GM23338 (cell line): ENCODE data around the gene ERRFI1. TPM values are rescaled to one million over a fixed set of nuclear protein-coding genes. Genes with fewer than 3 reads are reported as not detected.

Experiments
- ATAC-seq: fragments of 200-7000 bp; cut with Tn5 transposase; 3 replicates; pipeline ENCODE4 v1.9.1; 2020
- DNase-seq: peaks from one replicate; pipeline ENCODE4 v3.0.0-alpha.2; 2015; ENCODE audit warnings: low spot score
- H2AFZ ChIP-seq: fragments of 200-600 bp; sonication (generic); 2 replicates; pipeline ENCODE4 v1.8.0; 2016; ENCODE audit warnings: antibody characterized with exemption, mild to moderate bottlenecking, moderate library complexity
- H3F3A ChIP-seq: fragments of 200-600 bp; sonication (generic); replicated peaks from 2 replicates; pipeline ENCODE4 v1.8.0; 2017; ENCODE audit warnings: antibody characterized with exemption, mixed run types, low read depth
- H3K27ac ChIP-seq: fragments of 200-600 bp; sonication (generic); 2 replicates; pipeline ENCODE4 v1.6.1; 2016; ENCODE audit warnings: low read depth
- H3K27me3 ChIP-seq: fragments of 200-600 bp; sonication (generic); 2 replicates; pipeline ENCODE4 v1.8.0; 2016; ENCODE audit warnings: mild to moderate bottlenecking, mixed run types, moderate library complexity; ENCODE audit not compliant: insufficient read depth
- H3K36me3 ChIP-seq: fragments of 200-600 bp; sonication (generic); 2 replicates; pipeline ENCODE4 v1.8.0; 2016; ENCODE audit warnings: mild to moderate bottlenecking; ENCODE audit not compliant: insufficient read depth
- H3K4me1 ChIP-seq: fragments of 200-600 bp; sonication (generic); 2 replicates; pipeline ENCODE4 v1.8.0; 2016; ENCODE audit warnings: mild to moderate bottlenecking, moderate library complexity; ENCODE audit not compliant: insufficient read depth
- H3K4me2 ChIP-seq: fragments of 200-600 bp; sonication (generic); 2 replicates; pipeline ENCODE4 v1.7.1; 2017; ENCODE audit warnings: mixed run types
- H3K4me3 ChIP-seq: fragments of 200-600 bp; sonication (generic); 2 replicates; pipeline ENCODE4 v1.6.1; 2016; ENCODE audit warnings: mixed run types
- H3K79me2 ChIP-seq: fragments of 200-600 bp; sonication (generic); replicated peaks from 2 replicates; pipeline ENCODE4 v1.8.0; 2017; ENCODE audit warnings: mild to moderate bottlenecking; ENCODE audit not compliant: insufficient read depth
- H3K9me2 ChIP-seq: fragments of 200-600 bp; sonication (generic); 2 replicates; pipeline ENCODE4 v1.8.0; 2017; ENCODE audit not compliant: insufficient read depth
- H4K20me1 ChIP-seq: fragments of 200-600 bp; sonication (generic); replicated peaks from 2 replicates; pipeline ENCODE4 v1.8.0; 2017; ENCODE audit warnings: mild to moderate bottlenecking; ENCODE audit not compliant: insufficient read depth
- H3K27ac Mint-ChIP-seq: 2 replicates; pipeline ENCODE4 v1.8.0; 2020; ENCODE audit warnings: inconsistent platforms, mild to moderate bottlenecking, moderate library complexity, mixed read lengths
- H3K27me3 Mint-ChIP-seq: 3 replicates; pipeline ENCODE4 v1.8.0; 2022; ENCODE audit warnings: low read depth, mild to moderate bottlenecking, moderate library complexity, mixed read lengths, inconsistent platforms; ENCODE audit not compliant: insufficient read depth, poor library complexity
- H3K36me3 Mint-ChIP-seq: 3 replicates; pipeline ENCODE4 v1.8.0; 2021; ENCODE audit warnings: low read depth, mild to moderate bottlenecking, inconsistent platforms, moderate library complexity, mixed read lengths
- H3K4me1 Mint-ChIP-seq: 3 replicates; pipeline ENCODE4 v1.8.0; 2020; ENCODE audit warnings: mild to moderate bottlenecking, inconsistent platforms, mixed read lengths
- H3K4me3 Mint-ChIP-seq: 3 replicates; pipeline ENCODE4 v1.8.0; 2021; ENCODE audit warnings: moderate library complexity, mild to moderate bottlenecking, inconsistent platforms, mixed read lengths
- H3K9me3 Mint-ChIP-seq: 3 replicates; pipeline ENCODE4 v1.8.0; 2020; ENCODE audit warnings: moderate library complexity, mild to moderate bottlenecking, inconsistent platforms, mixed read lengths
- EZH2 ChIP-seq: fragments of 200-600 bp; sonication (generic); IDR thresholded peaks from one replicate; pipeline ENCODE4 v1.8.0; 2017; ENCODE audit warnings: antibody characterized with exemption, mild to moderate bottlenecking, low read depth; ENCODE audit not compliant: unreplicated experiment
- EZH2phosphoT487 ChIP-seq: fragments of 200-600 bp; sonication (generic); IDR thresholded peaks from one replicate; pipeline ENCODE4 v1.8.1; 2018; ENCODE audit warnings: antibody characterized with exemption; ENCODE audit not compliant: unreplicated experiment
- JUNB ChIP-seq: IDR thresholded peaks from one replicate; pipeline ENCODE4 v1.6.1; 2016; ENCODE audit warnings: antibody characterized with exemption; ENCODE audit not compliant: unreplicated experiment
- NANOG ChIP-seq: IDR thresholded peaks from 2 replicates; pipeline ENCODE4 v1.6.1; 2016; ENCODE audit warnings: antibody characterized with exemption, borderline replicate concordance
- POLR2AphosphoS5 ChIP-seq: IDR thresholded peaks from 2 replicates; pipeline ENCODE4 v1.6.1; 2016; ENCODE audit warnings: antibody characterized with exemption, low read depth
- STAT1 ChIP-seq: IDR thresholded peaks from one replicate; pipeline ENCODE4 v1.6.1; 2016; ENCODE audit warnings: antibody characterized with exemption; ENCODE audit not compliant: unreplicated experiment
- ZNF114 ChIP-seq: fragments of 250-450 bp; sonication (Bioruptor Pico); IDR thresholded peaks from 2 replicates; pipeline ENCODE4 v1.5.0; 2020; ENCODE audit warnings: mild to moderate bottlenecking, moderate library complexity
- ZNF331 ChIP-seq: fragments of 250-450 bp; sonication (Bioruptor Pico); IDR thresholded peaks from 2 replicates; pipeline ENCODE4 v1.5.0; 2020; ENCODE audit warnings: low read depth, mild to moderate bottlenecking, moderate library complexity
- polyA plus RNA-seq: library from polyadenylated mRNA; unstranded; fragments of >200 nt; fragmentation: Nextera tagmentation; extraction: Ambion mirVana; gene quantifications from 2 replicates; pipeline ENCODE4 v1.2.1, GENCODE V29; 2016
- total RNA-seq: library from RNA; depleted of rRNA; stranded (reverse); fragments of >200 nt; shearing (Covaris generic); gene quantifications from 2 replicates; pipeline ENCODE4 v1.2.3, GENCODE V29; 2014
- TF ChIP-seq, protein P1 (sequence below), 2 experiments: fragments of 200-600 bp in 1 of 2; sonication (generic) in 1 of 2; conservative IDR thresholded peaks; 2 replicates each; pipeline versions ENCODE4 v1.5.1 to v1.6.1; 2016 to 2017; ENCODE audit warnings: antibody characterized with exemption in 2 of 2, low read depth in 2 of 2, mild to moderate bottlenecking in 2 of 2, moderate library complexity in 1 of 2
- TF ChIP-seq, protein P2 (sequence below): fragments of 250-450 bp; sonication (Bioruptor Pico); IDR thresholded peaks from 2 replicates; pipeline ENCODE4 v1.5.0; 2020; ENCODE audit warnings: mild to moderate bottlenecking, moderate library complexity
- TF ChIP-seq, protein P3 (sequence below): IDR thresholded peaks from 2 replicates; pipeline ENCODE4 v1.6.1; 2016; ENCODE audit warnings: antibody characterized with exemption

Gene ERRFI1
- total and polyA plus RNA-seq, 2 experiments from 2014 or later: 22.9 to 59.8 TPM

DNA sequence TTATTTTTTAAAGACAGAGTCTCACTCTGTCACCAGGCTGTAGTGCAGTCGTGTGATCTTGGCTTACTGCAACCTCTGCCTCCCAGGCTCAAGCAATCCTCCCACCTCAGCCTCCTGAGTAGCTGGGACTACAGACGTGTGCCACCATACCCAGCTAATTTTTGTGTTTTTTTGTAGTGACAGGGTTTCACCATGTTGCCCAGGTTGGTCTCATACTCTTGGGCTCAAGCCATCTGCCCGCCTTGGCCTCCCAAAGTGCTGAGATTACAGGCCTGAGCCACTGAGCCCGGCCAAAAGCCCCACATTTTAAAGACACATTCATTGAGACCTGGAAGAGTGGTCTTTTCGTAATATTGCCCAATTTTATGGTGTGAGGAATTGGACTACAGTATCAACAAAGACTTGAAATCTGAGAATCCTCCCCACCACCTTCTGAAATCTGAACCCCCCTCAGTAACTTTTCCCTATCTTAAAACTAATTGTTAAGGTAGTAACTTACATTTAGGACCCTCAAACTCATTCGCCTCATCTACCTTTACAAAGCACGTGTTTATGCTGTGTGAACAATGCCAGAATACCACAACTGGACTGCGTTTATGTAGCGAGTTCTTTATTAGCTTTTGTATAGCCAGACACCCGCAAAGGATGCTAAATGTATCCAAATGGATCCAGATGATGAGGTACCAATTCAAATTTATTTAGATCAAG, 2.7 kb downstream of the ERRFI1 start (continued):
- no peak for TF ChIP-seq EZH2phosphoT487
- no peak for TF ChIP-seq NANOG
- TF ChIP-seq ZNF331 (CRISPR knock-in tag): no peak
- TF ChIP-seq, protein P1, sequence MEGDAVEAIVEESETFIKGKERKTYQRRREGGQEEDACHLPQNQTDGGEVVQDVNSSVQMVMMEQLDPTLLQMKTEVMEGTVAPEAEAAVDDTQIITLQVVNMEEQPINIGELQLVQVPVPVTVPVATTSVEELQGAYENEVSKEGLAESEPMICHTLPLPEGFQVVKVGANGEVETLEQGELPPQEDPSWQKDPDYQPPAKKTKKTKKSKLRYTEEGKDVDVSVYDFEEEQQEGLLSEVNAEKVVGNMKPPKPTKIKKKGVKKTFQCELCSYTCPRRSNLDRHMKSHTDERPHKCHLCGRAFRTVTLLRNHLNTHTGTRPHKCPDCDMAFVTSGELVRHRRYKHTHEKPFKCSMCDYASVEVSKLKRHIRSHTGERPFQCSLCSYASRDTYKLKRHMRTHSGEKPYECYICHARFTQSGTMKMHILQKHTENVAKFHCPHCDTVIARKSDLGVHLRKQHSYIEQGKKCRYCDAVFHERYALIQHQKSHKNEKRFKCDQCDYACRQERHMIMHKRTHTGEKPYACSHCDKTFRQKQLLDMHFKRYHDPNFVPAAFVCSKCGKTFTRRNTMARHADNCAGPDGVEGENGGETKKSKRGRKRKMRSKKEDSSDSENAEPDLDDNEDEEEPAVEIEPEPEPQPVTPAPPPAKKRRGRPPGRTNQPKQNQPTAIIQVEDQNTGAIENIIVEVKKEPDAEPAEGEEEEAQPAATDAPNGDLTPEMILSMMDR (conservative IDR thresholded peaks at IDR 0.05; ENCODE audit: low read depth in 2 of 2): no peak
- no peak for TF ChIP-seq JUNB
- no peak for TF ChIP-seq ZNF114 (CRISPR knock-in tag)
- TF ChIP-seq STAT1: no peak

DNA sequence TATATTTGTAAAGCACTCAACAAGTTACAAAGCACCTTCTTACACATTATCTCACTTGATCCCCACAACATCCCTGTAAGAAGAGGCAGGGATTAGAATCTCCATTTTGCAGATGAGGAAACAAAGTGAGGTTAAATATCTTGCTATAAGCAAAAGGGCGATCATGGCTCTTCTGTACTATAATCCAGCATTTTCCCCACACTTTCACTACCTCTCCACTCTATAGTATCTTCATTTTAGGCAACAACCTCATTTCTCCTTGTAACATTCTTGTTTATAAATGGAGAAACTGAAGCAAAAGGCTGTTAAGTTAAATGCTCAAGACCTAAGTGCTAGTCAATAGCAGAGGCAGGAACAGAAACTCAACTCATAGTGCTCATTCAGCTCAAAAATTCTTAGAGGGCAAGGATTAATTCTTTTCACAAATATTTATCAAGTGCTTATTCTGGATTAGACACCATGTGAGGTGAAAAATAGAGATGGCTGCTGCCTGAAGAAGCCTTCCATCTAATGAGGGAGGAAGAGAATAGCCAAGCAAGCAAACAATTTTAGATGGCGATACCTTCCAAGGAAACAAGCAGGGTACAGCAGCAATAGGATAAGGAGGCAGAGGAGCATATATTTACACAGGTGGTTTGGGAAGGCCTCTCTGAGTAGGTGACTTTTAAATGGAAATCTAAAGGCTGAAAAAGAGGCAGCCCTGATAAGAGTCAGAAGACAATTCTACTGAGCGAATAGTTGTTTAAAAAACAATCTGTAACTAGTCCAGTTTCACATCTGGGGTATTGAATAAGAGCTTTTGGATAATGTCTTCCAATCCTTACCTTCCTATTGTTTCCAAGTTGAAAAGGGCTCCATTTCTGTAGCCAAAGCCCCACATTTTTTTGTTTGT, 3.5 kb downstream of the ERRFI1 start:
- peaks cover 4% of the 10 kb centered on the region; the same call in 1 of the 3 replicates for H3K9me3 Mint-ChIP-seq
- no peaks in the 10 kb centered on the region for H3K27me3 ChIP-seq
- H3K4me3 ChIP-seq: peak overlapping the region; percentile 85
- no peak overlapping the region for H2AFZ ChIP-seq
- peaks cover 46% of the 10 kb centered on the region for H4K20me1 ChIP-seq
- DNase-seq (no peak), ATAC-seq (no peak)
- no peaks in the 10 kb centered on the region for H3K9me2 ChIP-seq
- peak overlapping the region; percentile 35; the same call in 1 of the 2 replicates for H3K27ac Mint-ChIP-seq
- peak overlapping the region; percentile 90 for H3K4me3 Mint-ChIP-seq
- peaks cover 5% of the 10 kb centered on the region; the same call in 2 of the 3 replicates for H3K36me3 Mint-ChIP-seq
- no peak overlapping the region for H3K27ac ChIP-seq
- H3K27me3 Mint-ChIP-seq: peaks cover 17% of the 10 kb centered on the region
- H3K4me2 ChIP-seq: peak overlapping the region; percentile 94
- peaks cover 77% of the 10 kb centered on the region for H3K4me1 Mint-ChIP-seq
- peaks cover 81% of the 10 kb centered on the region for H3K4me1 ChIP-seq
- H3K79me2 ChIP-seq: peaks cover 82% of the 10 kb centered on the region
- no peaks in the 10 kb centered on the region; the same call in 1 of the 2 replicates for H3F3A ChIP-seq
- no peaks in the 10 kb centered on the region for H3K36me3 ChIP-seq
- no peak for TF ChIP-seq EZH2
- TF ChIP-seq ZNF114 (CRISPR knock-in tag): no peak
- TF ChIP-seq, protein P2, sequence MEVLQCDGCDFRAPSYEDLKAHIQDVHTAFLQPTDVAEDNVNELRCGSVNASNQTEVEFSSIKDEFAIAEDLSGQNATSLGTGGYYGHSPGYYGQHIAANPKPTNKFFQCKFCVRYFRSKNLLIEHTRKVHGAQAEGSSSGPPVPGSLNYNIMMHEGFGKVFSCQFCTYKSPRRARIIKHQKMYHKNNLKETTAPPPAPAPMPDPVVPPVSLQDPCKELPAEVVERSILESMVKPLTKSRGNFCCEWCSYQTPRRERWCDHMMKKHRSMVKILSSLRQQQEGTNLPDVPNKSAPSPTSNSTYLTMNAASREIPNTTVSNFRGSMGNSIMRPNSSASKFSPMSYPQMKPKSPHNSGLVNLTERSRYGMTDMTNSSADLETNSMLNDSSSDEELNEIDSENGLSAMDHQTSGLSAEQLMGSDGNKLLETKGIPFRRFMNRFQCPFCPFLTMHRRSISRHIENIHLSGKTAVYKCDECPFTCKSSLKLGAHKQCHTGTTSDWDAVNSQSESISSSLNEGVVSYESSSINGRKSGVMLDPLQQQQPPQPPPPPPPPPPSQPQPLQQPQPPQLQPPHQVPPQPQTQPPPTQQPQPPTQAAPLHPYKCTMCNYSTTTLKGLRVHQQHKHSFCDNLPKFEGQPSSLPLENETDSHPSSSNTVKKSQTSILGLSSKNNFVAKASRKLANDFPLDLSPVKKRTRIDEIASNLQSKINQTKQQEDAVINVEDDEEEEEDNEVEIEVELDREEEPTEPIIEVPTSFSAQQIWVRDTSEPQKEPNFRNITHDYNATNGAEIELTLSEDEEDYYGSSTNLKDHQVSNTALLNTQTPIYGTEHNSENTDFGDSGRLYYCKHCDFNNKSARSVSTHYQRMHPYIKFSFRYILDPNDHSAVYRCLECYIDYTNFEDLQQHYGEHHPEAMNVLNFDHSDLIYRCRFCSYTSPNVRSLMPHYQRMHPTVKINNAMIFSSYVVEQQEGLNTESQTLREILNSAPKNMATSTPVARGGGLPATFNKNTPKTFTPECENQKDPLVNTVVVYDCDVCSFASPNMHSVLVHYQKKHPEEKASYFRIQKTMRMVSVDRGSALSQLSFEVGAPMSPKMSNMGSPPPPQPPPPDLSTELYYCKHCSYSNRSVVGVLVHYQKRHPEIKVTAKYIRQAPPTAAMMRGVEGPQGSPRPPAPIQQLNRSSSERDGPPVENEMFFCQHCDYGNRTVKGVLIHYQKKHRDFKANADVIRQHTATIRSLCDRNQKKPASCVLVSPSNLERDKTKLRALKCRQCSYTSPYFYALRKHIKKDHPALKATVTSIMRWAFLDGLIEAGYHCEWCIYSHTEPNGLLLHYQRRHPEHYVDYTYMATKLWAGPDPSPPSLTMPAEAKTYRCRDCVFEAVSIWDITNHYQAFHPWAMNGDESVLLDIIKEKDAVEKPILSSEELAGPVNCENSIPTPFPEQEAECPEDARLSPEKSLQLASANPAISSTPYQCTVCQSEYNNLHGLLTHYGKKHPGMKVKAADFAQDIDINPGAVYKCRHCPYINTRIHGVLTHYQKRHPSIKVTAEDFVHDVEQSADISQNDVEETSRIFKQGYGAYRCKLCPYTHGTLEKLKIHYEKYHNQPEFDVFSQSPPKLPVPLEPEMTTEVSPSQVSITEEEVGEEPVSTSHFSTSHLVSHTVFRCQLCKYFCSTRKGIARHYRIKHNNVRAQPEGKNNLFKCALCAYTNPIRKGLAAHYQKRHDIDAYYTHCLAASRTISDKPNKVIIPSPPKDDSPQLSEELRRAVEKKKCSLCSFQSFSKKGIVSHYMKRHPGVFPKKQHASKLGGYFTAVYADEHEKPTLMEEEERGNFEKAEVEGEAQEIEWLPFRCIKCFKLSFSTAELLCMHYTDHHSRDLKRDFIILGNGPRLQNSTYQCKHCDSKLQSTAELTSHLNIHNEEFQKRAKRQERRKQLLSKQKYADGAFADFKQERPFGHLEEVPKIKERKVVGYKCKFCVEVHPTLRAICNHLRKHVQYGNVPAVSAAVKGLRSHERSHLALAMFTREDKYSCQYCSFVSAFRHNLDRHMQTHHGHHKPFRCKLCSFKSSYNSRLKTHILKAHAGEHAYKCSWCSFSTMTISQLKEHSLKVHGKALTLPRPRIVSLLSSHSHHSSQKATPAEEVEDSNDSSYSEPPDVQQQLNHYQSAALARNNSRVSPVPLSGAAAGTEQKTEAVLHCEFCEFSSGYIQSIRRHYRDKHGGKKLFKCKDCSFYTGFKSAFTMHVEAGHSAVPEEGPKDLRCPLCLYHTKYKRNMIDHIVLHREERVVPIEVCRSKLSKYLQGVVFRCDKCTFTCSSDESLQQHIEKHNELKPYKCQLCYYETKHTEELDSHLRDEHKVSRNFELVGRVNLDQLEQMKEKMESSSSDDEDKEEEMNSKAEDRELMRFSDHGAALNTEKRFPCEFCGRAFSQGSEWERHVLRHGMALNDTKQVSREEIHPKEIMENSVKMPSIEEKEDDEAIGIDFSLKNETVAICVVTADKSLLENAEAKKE (CRISPR knock-in tag): no peak
- TF ChIP-seq POLR2AphosphoS5: no peak
- TF ChIP-seq, protein P3, sequence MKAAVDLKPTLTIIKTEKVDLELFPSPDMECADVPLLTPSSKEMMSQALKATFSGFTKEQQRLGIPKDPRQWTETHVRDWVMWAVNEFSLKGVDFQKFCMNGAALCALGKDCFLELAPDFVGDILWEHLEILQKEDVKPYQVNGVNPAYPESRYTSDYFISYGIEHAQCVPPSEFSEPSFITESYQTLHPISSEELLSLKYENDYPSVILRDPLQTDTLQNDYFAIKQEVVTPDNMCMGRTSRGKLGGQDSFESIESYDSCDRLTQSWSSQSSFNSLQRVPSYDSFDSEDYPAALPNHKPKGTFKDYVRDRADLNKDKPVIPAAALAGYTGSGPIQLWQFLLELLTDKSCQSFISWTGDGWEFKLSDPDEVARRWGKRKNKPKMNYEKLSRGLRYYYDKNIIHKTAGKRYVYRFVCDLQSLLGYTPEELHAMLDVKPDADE: no peak
- TF ChIP-seq, protein P1 (conservative IDR thresholded peaks at IDR 0.05; ENCODE audit: low read depth in 2 of 2): no peak
- TF ChIP-seq ZNF331 (CRISPR knock-in tag): no peak
